Suprapubic skin (tissue), 3 donors: ENCODE measurements around the gene MME.

Experiments used
- CTCF ChIP-seq, 2 donors: fragments of 200-600 bp in 1 of 2; fragments of 450-650 bp in 1 of 2; sonication (generic) in 1 of 2; IDR thresholded peaks; one replicate each; pipeline ENCODE4 v1.5.1; 2016 to 2019; ENCODE audit warnings: antibody characterized with exemption in 2 of 2, mild to moderate bottlenecking in 1 of 2, moderate library complexity in 1 of 2
- EP300 ChIP-seq: sonication (generic); formaldehyde crosslinking; IDR thresholded peaks from one replicate; pipeline ENCODE4 v1.6.1; 2017; ENCODE audit warnings: antibody characterized with exemption
- POLR2A ChIP-seq, 2 donors: fragments of 450-650 bp; IDR thresholded peaks; one replicate each; pipeline ENCODE4 v1.6.1; 2017; ENCODE audit warnings: antibody characterized with exemption in 2 of 2, mild to moderate bottlenecking in 2 of 2, moderate library complexity in 2 of 2

- TF ChIP-seq CTCF (IDR thresholded peaks at IDR 0.05) (no peak), POLR2A (IDR thresholded peaks at IDR 0.05) (no peak), EP300 (no peak)
Measured at GRCh38 chr3:155197786-155198185, 117.7 kb downstream of the MME start.
